ENCODE data around the gene ACER3.

GRCh38 chr11:76843907-76844306, 16.8 kb upstream of the ACER3 start:
- TF ChIP-seq FOXK2 (IDR thresholded peaks at IDR 0.05), result no peak
- TF ChIP-seq BHLHE40 (IDR thresholded peaks at IDR 0.05; ENCODE audit: borderline replicate concordance), result no peak
- no peak for TF ChIP-seq ELF4 (IDR thresholded peaks at IDR 0.05)
- TF ChIP-seq TARDBP (IDR thresholded peaks at IDR 0.05), result no peak
- no peak for TF ChIP-seq NFRKB (IDR thresholded peaks at IDR 0.05)
- TF ChIP-seq FOXM1 (IDR thresholded peaks at IDR 0.05; ENCODE audit: borderline replicate concordance), result no peak
- no peak for TF ChIP-seq FOXA1 (IDR thresholded peaks at IDR 0.05)
- TF ChIP-seq SP1 (IDR thresholded peaks at IDR 0.05), result no peak
- no peak for TF ChIP-seq ARNT (IDR thresholded peaks at IDR 0.05)
- TF ChIP-seq PKNOX1 (IDR thresholded peaks at IDR 0.05), result no peak
- TF ChIP-seq LEF1 (IDR thresholded peaks at IDR 0.05; ENCODE audit: borderline replicate concordance), result no peak
- TF ChIP-seq SUZ12 (IDR thresholded peaks at IDR 0.05), result no peak

All from HEK293T (cell line).